SK-N-SH (cell line): ENCODE measurements around the gene PRND.

ENCODE experiments used
- CHD2 ChIP-seq: fragments of 150-350 bp; IDR thresholded peaks from 2 replicates; pipeline ENCODE4 v1.6.1; 2018; ENCODE audit warnings: low read length; ENCODE audit not compliant: partially characterized antibody
- CTCF ChIP-seq: fragments of 200-600 bp; sonication (generic); IDR thresholded peaks from 2 replicates; pipeline ENCODE4 v1.6.1; 2017; ENCODE audit warnings: antibody characterized with exemption, mild to moderate bottlenecking, moderate library complexity
- FOSL2 ChIP-seq: IDR thresholded peaks from 2 replicates; pipeline ENCODE4 v1.4.0; 2012; ENCODE audit warnings: low read depth, mild to moderate bottlenecking, moderate library complexity, borderline replicate concordance
- FOXM1 ChIP-seq: IDR thresholded peaks from 2 replicates; pipeline ENCODE4 v1.4.0; 2012; ENCODE audit warnings: low read depth, mild to moderate bottlenecking
- GABPA ChIP-seq: IDR thresholded peaks from 2 replicates; pipeline ENCODE4 v1.4.0; 2012; ENCODE audit warnings: low read depth, mild to moderate bottlenecking
- POLR2AphosphoS5 ChIP-seq: IDR thresholded peaks from 2 replicates; pipeline ENCODE4 v1.6.1; 2012; ENCODE audit warnings: low read depth, low read length
- REST ChIP-seq: IDR thresholded peaks from 2 replicates; pipeline ENCODE4 v1.6.1; 2012; ENCODE audit warnings: mild to moderate bottlenecking, low read depth, low read length, moderate library complexity
- TAF1 ChIP-seq: IDR thresholded peaks from 2 replicates; pipeline ENCODE4 v1.6.1; 2012; ENCODE audit warnings: low read depth, mild to moderate bottlenecking, low read length, moderate library complexity, borderline replicate concordance
- TCF12 ChIP-seq: IDR thresholded peaks from 2 replicates; pipeline ENCODE4 v1.4.0; 2012

- no peak for TF ChIP-seq GABPA
- no peak for TF ChIP-seq CTCF
- no peak for TF ChIP-seq TAF1
- TF ChIP-seq POLR2AphosphoS5 = no peak
- TF ChIP-seq CHD2 = no peak
- no peak for TF ChIP-seq FOXM1
- TF ChIP-seq FOSL2 = peak; percentile 26; the same call in 1 of the 2 replicates
- no peak for TF ChIP-seq REST
- TF ChIP-seq TCF12 = peak; percentile 18; the same call in 1 of the 2 replicates
Measured at GRCh38 chr20:4684837-4685413, 36.8 kb upstream of the PRND start.
